A549 treated with dexamethasone at 1 μM for 4 hours (cell line): ENCODE measurements around the gene GAL3ST2. TPM values are rescaled to one million over a fixed set of nuclear protein-coding genes. Genes with fewer than 3 reads are reported as not detected.

Experiments
- total RNA-seq: library from RNA; stranded (reverse); fragments of 200-300 nt; extraction: Qiagen RNA extraction; gene quantifications from 5 replicates; pipeline ENCODE4 v1.2.3, GENCODE V29; 2022

The GAL3ST2 gene
- total RNA-seq = 0.15 to 0.27 TPM (median 0.25 TPM) in 5 replicates

GRCh38 chr2:241776336-241777169 lies at the start of gene GAL3ST2:
Gene GAL3ST2 (plus strand): TSS chr2:241776822. CDS start chr2:241776956, 134 bp downstream.

DNA sequence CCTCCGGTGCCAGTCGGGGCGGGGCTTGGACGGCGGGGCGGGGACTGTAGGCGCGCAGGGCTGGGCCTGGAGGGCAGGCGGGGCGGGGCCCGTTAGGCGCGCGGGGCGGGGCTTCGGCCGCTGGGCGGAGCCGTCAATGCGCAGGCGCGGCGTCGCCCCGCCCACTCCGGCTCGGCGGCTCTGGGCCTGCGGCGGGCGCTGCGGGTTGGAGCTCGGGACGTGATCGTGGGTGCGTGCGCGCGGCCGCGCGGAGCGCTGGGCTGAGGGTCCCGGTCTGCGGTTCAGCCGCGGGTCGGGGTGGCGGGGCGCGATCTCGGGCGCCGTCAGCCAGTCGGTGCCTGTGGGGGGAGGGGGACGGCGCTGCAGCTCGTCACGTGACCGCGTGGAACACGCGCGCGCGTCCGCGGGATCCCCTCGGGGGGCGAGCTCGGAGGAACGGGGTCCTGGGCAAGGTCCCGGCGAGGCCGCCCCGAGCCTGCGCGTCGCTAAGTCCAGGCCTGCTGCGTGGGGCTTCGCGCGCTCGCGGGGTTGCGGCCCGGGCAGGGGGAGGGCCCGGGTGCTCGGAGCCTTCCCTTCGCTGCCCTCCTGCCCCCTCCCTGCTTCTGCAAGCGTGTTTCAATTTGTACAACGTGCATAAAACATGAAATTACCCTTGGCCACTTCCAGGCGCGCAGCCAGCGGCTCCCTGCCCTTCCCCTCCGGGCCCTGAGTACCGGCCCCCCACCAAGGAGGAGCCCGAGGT lies 42.0 kb upstream of the GAL3ST2 start, which contains the start of gene D2HGDH:
Gene D2HGDH, plus strand, starts transcription at position 164 of the 742 bp plus-strand sequence. CDS start 595 bp downstream, outside the sequence.

GRCh38 chr2:241808721-241809382 lies 32.2 kb downstream of the GAL3ST2 start, which contains the start of gene NEU4:
Gene NEU4 (plus strand): TSS chr2:241809193. CDS start chr2:241814485, 5,292 bp downstream.

Other genes with a start within 250 kb of the GAL3ST2 start
- gene BOK, start 218.1 kb upstream of the GAL3ST2 start, total RNA-seq = 27.5 to 36.8 TPM (median 32.0 TPM) in 5 replicates
- 61.5 to 88.4 TPM (median 82.3 TPM) in 5 replicates for gene THAP4, start 139.7 kb upstream of the GAL3ST2 start, total RNA-seq
- 46.5 to 61.0 TPM (median 51.5 TPM) in 5 replicates for gene ATG4B, start 139.1 kb upstream of the GAL3ST2 start, total RNA-seq
- gene DTYMK, start 90.0 kb upstream of the GAL3ST2 start, total RNA-seq = 111 to 129 TPM (median 113 TPM) in 5 replicates
- gene ING5, start 74.8 kb upstream of the GAL3ST2 start, total RNA-seq = 21.3 to 26.7 TPM (median 23.5 TPM) in 5 replicates
- gene D2HGDH, start 42.2 kb upstream of the GAL3ST2 start, total RNA-seq = 5.1 to 10.6 TPM (median 8.5 TPM) in 5 replicates
- 0.25 to 0.34 TPM (median 0.27 TPM) in 4 of 5 replicates, not detected in the other for gene NEU4, start 32.4 kb downstream of the GAL3ST2 start, total RNA-seq
- gene PDCD1, start 82.1 kb downstream of the GAL3ST2 start, total RNA-seq = 0.03 TPM in 1 of 5 replicates, not detected in the others
- not detected in 5 replicates for gene RTP5, start 92.9 kb downstream of the GAL3ST2 start, total RNA-seq